Measurements from ENCODE around the gene JADE1.

GRCh38 chr4:128863312-128864075, 54.0 kb downstream of the JADE1 start:
- peak; percentile 84 to 96 for TF ChIP-seq CTCF (conservative IDR thresholded peaks at IDR 0.05; ENCODE audit: low read depth in 2 of 2)
- no peak for TF ChIP-seq EZH2 (IDR thresholded peaks at IDR 0.05; ENCODE audit: low read depth, unreplicated experiment)
- TF ChIP-seq POLR2AphosphoS5 (IDR thresholded peaks at IDR 0.05; ENCODE audit: low read depth): no peak
- TF ChIP-seq REST (IDR thresholded peaks at IDR 0.05; ENCODE audit: unreplicated experiment): no peak

All from GM23338 (cell line).